ENCODE results near the gene BRCA1.

DNA sequence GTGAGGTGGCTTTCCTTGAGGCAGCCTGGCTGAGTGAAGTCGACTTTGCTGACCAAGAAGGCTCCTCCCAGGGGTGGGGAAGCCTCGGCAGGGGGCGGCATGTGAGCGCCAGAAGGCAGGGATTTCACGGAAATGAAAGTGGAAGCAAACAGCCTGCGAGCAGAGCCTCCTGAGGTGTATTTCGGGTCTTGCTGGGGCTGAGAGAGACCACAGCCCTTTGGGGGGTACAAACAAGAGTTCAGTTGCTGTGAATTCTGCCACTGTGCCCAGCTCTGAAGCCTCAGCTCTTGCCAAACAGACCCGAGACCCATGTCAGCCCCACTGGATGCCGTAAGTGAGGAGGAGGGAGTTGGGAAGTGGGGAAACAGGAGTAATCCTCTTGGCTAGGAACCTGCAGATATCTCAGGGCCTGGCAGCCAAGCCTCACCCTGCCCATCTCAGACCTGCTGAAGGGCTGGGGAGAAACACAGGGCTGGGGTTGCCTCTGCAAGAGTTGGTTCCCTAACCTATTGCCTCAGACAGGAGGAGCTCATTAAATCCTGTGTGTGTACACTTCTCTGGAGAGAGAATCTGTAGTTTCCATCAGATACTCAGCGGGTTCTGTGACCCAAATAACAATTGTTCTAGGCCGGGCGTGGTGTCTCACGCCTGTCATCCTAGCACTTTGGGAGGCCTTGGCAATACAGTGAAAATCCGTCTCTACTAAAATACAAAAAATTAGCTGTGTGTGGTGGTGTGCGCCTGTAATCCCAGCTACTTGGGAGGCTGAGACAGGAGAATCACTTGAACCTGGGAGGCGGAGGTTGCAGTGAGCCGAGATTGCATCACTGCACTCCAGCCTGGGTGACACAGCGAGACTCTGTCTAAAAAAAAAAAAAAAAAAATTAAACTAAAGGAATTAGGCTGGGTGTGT lies 118.3 kb downstream of the BRCA1 start, which contains the start of gene IFI35:
- peak in 1 of 2 donors; percentile 61 for TF ChIP-seq POLR2A (IDR thresholded peaks at IDR 0.05)
- TF ChIP-seq, protein P1, sequence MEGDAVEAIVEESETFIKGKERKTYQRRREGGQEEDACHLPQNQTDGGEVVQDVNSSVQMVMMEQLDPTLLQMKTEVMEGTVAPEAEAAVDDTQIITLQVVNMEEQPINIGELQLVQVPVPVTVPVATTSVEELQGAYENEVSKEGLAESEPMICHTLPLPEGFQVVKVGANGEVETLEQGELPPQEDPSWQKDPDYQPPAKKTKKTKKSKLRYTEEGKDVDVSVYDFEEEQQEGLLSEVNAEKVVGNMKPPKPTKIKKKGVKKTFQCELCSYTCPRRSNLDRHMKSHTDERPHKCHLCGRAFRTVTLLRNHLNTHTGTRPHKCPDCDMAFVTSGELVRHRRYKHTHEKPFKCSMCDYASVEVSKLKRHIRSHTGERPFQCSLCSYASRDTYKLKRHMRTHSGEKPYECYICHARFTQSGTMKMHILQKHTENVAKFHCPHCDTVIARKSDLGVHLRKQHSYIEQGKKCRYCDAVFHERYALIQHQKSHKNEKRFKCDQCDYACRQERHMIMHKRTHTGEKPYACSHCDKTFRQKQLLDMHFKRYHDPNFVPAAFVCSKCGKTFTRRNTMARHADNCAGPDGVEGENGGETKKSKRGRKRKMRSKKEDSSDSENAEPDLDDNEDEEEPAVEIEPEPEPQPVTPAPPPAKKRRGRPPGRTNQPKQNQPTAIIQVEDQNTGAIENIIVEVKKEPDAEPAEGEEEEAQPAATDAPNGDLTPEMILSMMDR (IDR thresholded peaks at IDR 0.05): peak in 4 of 6 experiments; percentile 27 to 60 (median 36)

Data from thyroid gland (tissue), 4 donors.